HepG2 (cell line): ENCODE measurements around the gene CADPS2. TPM values are rescaled to one million over a fixed set of nuclear protein-coding genes. Genes with fewer than 3 reads are reported as not detected.

Experiments
- ATAC-seq: fragments of 200-7000 bp; cut with Tn5 transposase; 3 replicates; pipeline ENCODE4 v1.9.1; 2020; ENCODE audit warnings: mild to moderate bottlenecking, moderate library complexity
- BruUV-seq: library from RNA; stranded (reverse); fragments of 400-500 nt; replicated peaks from 2 replicates; lab custom pipeline; 2021; lab: Mats Ljungman, UMichigan
- CTCF ChIA-PET: fragments of 300-600 bp; formaldehyde crosslinking; extraction: SDS; loops from one replicate; lab custom pipeline; 2021; ENCODE audit warnings: low total read pairs, inconsistent platforms, low intra/inter-chr PET ratio; lab: Yijun Ruan, JAX
- POLR2A ChIA-PET: fragments of 350-600 bp; sonication (Branson Sonifier 250); formaldehyde crosslinking; loops from one replicate; lab custom pipeline; 2020; ENCODE audit warnings: antibody characterized with exemption, inconsistent platforms; lab: Yijun Ruan, JAX
- DNase-seq: peaks from one replicate; pipeline ENCODE4 v3.0.0-alpha.2; 2015; ENCODE audit warnings: low spot score
- FAIRE-seq: peaks from 3 replicates; lab custom pipeline; 2011; peaks lifted over from hg19 to GRCh38; lab: Jason Lieb, UNC
- H2AFZ ChIP-seq: one replicate; pipeline ENCODE4 v1.6.1; 2011; ENCODE audit warnings: low read length, inconsistent platforms
- H3K27ac ChIP-seq: fragments of 300-600 bp; 3 replicates; pipeline ENCODE4 v1.8.0; 2011; ENCODE audit warnings: mixed run types, mild to moderate bottlenecking, mixed read lengths, low read length, inconsistent platforms; ENCODE audit not compliant: insufficient read depth; ENCODE audit errors: extremely low read length
- H3K27me3 ChIP-seq, 2 experiments: fragments of 200-600 bp in 1 of 2; 2 replicates in 1 of 2; 3 replicates in 1 of 2; pipeline versions ENCODE4 v1.6.0 to v1.8.0; 2011; ENCODE audit warnings: low read length in 2 of 2, mild to moderate bottlenecking in 2 of 2, moderate library complexity in 2 of 2, inconsistent platforms in 1 of 2; ENCODE audit not compliant: insufficient read depth in 2 of 2, control insufficient read depth in 1 of 2
- H3K36me3 ChIP-seq, 2 experiments: fragments of 200-600 bp in 1 of 2; replicated peaks in 1 of 2; 2 replicates in 1 of 2; 3 replicates in 1 of 2; pipeline versions ENCODE4 v1.5.1 to v1.8.0; 2011; ENCODE audit warnings: low read length in 2 of 2, inconsistent platforms in 1 of 2; ENCODE audit not compliant: insufficient read depth in 2 of 2, control insufficient read depth in 1 of 2
- H3K4me1 ChIP-seq: 2 replicates; pipeline ENCODE4 v1.5.1; 2012; ENCODE audit warnings: low read length, inconsistent platforms; ENCODE audit not compliant: insufficient read depth
- H3K4me2 ChIP-seq: 2 replicates; pipeline ENCODE4 v1.6.0; 2011; ENCODE audit warnings: low read depth, low read length, inconsistent platforms
- H3K4me3 ChIP-seq, 3 experiments: fragments of 200-600 bp in 1 of 3; sonication (generic), shearing (Covaris generic) in 1 of 3; replicated peaks in 1 of 3; 2 replicates each; pipeline ENCODE4 v1.5.1; 2011 to 2016; ENCODE audit warnings: low read length in 3 of 3, inconsistent platforms in 2 of 3, low read depth in 2 of 3, mild to moderate bottlenecking in 2 of 3, control low read depth in 1 of 3, mixed read lengths in 1 of 3; ENCODE audit not compliant: insufficient read depth in 1 of 3
- H3K79me2 ChIP-seq: one replicate; pipeline ENCODE4 v1.6.1; 2011; ENCODE audit warnings: low read length, inconsistent platforms; ENCODE audit not compliant: insufficient read depth
- H3K9ac ChIP-seq: 2 replicates; pipeline ENCODE4 v1.6.0; 2011; ENCODE audit warnings: mild to moderate bottlenecking, low read depth, low read length, inconsistent platforms; ENCODE audit not compliant: insufficient read depth
- H3K9me3 ChIP-seq: 2 replicates; pipeline ENCODE4 v1.5.1; 2012; ENCODE audit warnings: mild to moderate bottlenecking, low read length
- H4K20me1 ChIP-seq: 2 replicates; pipeline ENCODE4 v1.6.0; 2011; ENCODE audit warnings: inconsistent platforms, mild to moderate bottlenecking, low read length, moderate library complexity; ENCODE audit not compliant: insufficient read depth
- DR1 ChIP-seq: sonication (generic); formaldehyde crosslinking; IDR thresholded peaks from 2 replicates; pipeline ENCODE4 v1.8.0; 2021; ENCODE audit warnings: mild to moderate bottlenecking, missing genetic modification reagents, inconsistent platforms
- ESRRA ChIP-seq: sonication (generic); formaldehyde crosslinking; IDR thresholded peaks from 2 replicates; pipeline ENCODE4 v1.5.1; 2020; ENCODE audit warnings: mild to moderate bottlenecking, low read depth, missing genetic modification reagents
- FOXA1 ChIP-seq, 2 experiments: fragments of 450-650 bp in 1 of 2; sonication (generic) in 1 of 2; formaldehyde crosslinking in 1 of 2; IDR thresholded peaks; 2 replicates each; pipeline versions ENCODE4 v1.4.0 to v1.6.1; 2016 to 2020; ENCODE audit warnings: missing genetic modification reagents in 1 of 2
- HNF4A ChIP-seq: sonication (generic); formaldehyde crosslinking; IDR thresholded peaks from 2 replicates; pipeline ENCODE4 v1.4.0; 2020; ENCODE audit warnings: missing genetic modification reagents
- HNRNPLL ChIP-seq: fragments of 200-400 bp; formaldehyde crosslinking; IDR thresholded peaks from 2 replicates; pipeline ENCODE4 v1.6.1; 2017; ENCODE audit warnings: mild to moderate bottlenecking, low read depth, low read length; ENCODE audit not compliant: poor library complexity, severe bottlenecking
- JUN ChIP-seq: sonication (generic); formaldehyde crosslinking; IDR thresholded peaks from 2 replicates; pipeline ENCODE4 v1.4.0; 2020; ENCODE audit warnings: mild to moderate bottlenecking, missing genetic modification reagents
- KLF11 ChIP-seq: IDR thresholded peaks from 2 replicates; pipeline ENCODE4 v1.6.1; 2016; ENCODE audit warnings: missing compliant biosample characterization
- MAZ ChIP-seq, 2 experiments: sonication (generic) in 1 of 2; formaldehyde crosslinking in 1 of 2; IDR thresholded peaks; 2 replicates each; pipeline versions ENCODE4 v1.5.0 to v1.6.1; 2012 to 2020; ENCODE audit warnings: low read depth in 2 of 2, mild to moderate bottlenecking in 2 of 2, borderline replicate concordance in 1 of 2, improper control_type of control experiment in 1 of 2, low read length in 1 of 2, missing genetic modification reagents in 1 of 2, moderate library complexity in 1 of 2
- MYNN ChIP-seq: sonication (generic); formaldehyde crosslinking; IDR thresholded peaks from 2 replicates; pipeline ENCODE4 v1.4.0; 2020; ENCODE audit warnings: mild to moderate bottlenecking, low read depth, missing genetic modification reagents
- RAD51 ChIP-seq: fragments of 450-650 bp; IDR thresholded peaks from 2 replicates; pipeline ENCODE4 v1.6.1; 2016; ENCODE audit warnings: borderline replicate concordance
- SALL2 ChIP-seq: sonication (generic); formaldehyde crosslinking; IDR thresholded peaks from 2 replicates; pipeline ENCODE4 v1.8.1; 2023; ENCODE audit warnings: mild to moderate bottlenecking, missing genetic modification reagents, inconsistent platforms
- TBX3 ChIP-seq: fragments of 450-650 bp; IDR thresholded peaks from 2 replicates; pipeline ENCODE4 v1.6.1; 2017; ENCODE audit warnings: antibody characterized with exemption, mild to moderate bottlenecking, inconsistent platforms, borderline replicate concordance
- ZNF33A ChIP-seq: sonication (generic); formaldehyde crosslinking; IDR thresholded peaks from 2 replicates; pipeline ENCODE4 v1.5.1; 2020; ENCODE audit warnings: missing genetic modification reagents, mild to moderate bottlenecking, moderate library complexity, borderline replicate concordance
- ZNF430 ChIP-seq: sonication (generic); formaldehyde crosslinking; IDR thresholded peaks from 2 replicates; pipeline ENCODE4 v1.9.0; 2021; ENCODE audit warnings: mild to moderate bottlenecking, missing genetic modification reagents
- WGBS: methylation state at CpG from one replicate; pipeline ENCODE4 v1.1.6; 2017; ENCODE audit warnings: low lambda C conversion rate; 5-methylcytosine and 5-hydroxymethylcytosine counted together
- in situ Hi-C: cut with HindIII; loops from 2 replicates; pipeline ENCODE4 v1.10.0; 2017; ENCODE audit warnings: low pct_unique_long_range_greater_than_20kb; ENCODE audit not compliant: extremely low pct_ligation_motif_present
- intact Hi-C: fragments of 100-400 bp; cut with micrococcal nuclease; formaldehyde crosslinking; loops from one replicate; pipeline ENCODE4 v1.10.0; 2022; ENCODE audit not compliant: unreplicated experiment
- polyA plus RNA-seq, 8 experiments: library from polyadenylated mRNA; depleted of rRNA in 3 of 8; stranded (reverse) in 7 of 8; unstranded in 1 of 8; fragments of >200 nt; fragmentation: Illumina TruSeq in 4 of 8; extraction: Trizol in 4 of 8; gene quantifications; 2 replicates each; pipeline versions ENCODE4 v1.2.1 to v1.2.3, GENCODE V29; 2011 to 2016; ENCODE audit warnings: low read depth in 4 of 8, missing spikeins in 1 of 8, mixed read lengths in 1 of 8; ENCODE audit not compliant: insufficient read depth in 1 of 8
- total RNA-seq, 5 experiments: library from RNA; depleted of rRNA; stranded (reverse); fragments of >200 nt; fragmentation: Illumina TruSeq; extraction: Trizol; gene quantifications; 2 replicates each; pipeline ENCODE4 v1.2.3, GENCODE V29; 2016; ENCODE audit warnings: low read depth in 1 of 5
- TF ChIP-seq, protein P1 (sequence below): sonication (generic); formaldehyde crosslinking; IDR thresholded peaks from 2 replicates; pipeline ENCODE4 v1.8.0; 2022; ENCODE audit warnings: missing genetic modification reagents, low read depth, mild to moderate bottlenecking, borderline replicate concordance
- TF ChIP-seq, protein P2 (sequence below): sonication (generic); formaldehyde crosslinking; IDR thresholded peaks from 2 replicates; pipeline ENCODE4 v1.4.0; 2020; ENCODE audit warnings: missing genetic modification reagents, mild to moderate bottlenecking, borderline replicate concordance
- TF ChIP-seq, protein P3 (sequence below): fragments of 450-650 bp; IDR thresholded peaks from 2 replicates; pipeline ENCODE4 v1.6.1; 2016

Gene CADPS2
- total and polyA plus RNA-seq, 2 of the 13 experiments (the other 11 are each of a cell fraction or from before 2014, with no cell fraction given): 17.6 to 43.8 TPM

DNA sequence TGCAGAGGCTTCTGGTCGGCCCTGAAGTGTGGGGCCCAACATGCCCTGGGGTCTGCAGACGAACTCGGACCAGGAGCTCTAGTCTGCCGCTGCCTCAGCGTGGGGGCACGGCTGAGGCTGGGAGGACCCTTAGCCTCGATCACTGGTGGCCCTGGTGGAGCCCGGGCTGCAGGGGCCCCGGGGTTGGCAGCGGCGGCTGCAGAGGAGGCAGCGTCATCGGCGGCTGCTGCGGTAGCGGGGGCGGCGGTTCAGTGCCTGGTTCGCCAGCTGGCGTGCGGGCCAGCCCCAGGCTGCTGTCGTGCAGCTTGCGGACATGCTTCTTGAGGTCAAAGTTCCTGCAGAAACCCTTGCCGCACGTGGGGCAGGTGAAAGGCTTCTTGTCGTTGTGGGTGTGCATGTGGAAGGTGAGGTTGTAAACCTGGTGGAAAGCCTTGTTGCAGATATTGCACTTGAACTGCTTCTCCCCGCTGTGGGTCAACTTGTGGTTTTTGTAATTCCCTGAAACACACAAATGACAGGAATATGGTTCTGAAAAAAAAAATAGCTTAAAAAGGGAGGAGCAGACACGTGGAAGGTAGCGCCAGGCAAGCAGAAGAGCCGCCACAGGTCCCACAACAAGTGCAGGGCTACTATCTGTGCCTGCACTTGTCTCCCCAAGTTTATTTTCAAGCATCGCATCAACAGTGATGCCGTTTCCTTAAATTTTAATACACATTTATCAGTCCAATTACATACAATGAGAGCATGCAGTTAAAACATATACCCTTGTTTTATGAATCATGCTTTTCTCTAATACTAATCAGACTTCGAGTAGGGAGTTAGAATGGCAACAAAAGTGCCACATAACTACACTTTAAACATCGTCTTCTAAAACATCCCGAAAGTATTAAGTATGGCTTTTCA is 584.2 kb downstream of the CADPS2 start:
- H3K4me3 ChIP-seq: no peak overlapping the region
- DNase-seq (no peak), FAIRE-seq (no peak), ATAC-seq (no peak)
- no peak overlapping the region for H3K27ac ChIP-seq
- H3K27me3 ChIP-seq: peaks cover 13 to 79% of the 10 kb centered on the region in 2 experiments
- H3K79me2 ChIP-seq: no peaks in the 10 kb centered on the region
- BruUV-seq: no TSS peak
- POLR2A ChIA-PET: no interaction called here
- in situ Hi-C loops: no loop called here
- no peaks in the 10 kb centered on the region for H3K36me3 ChIP-seq
- H3K4me2 ChIP-seq: peak overlapping the region; percentile 27; the same call in 1 of the 2 replicates
- no peaks in the 10 kb centered on the region for H3K9me3 ChIP-seq
- H3K4me1 ChIP-seq: peaks cover 15% of the 10 kb centered on the region
- H3K9ac ChIP-seq: no peak overlapping the region
- no peak overlapping the region for H2AFZ ChIP-seq
- WGBS: 11% methylated on average over 13 of the region's 35 CpGs
- no peaks in the 10 kb centered on the region for H4K20me1 ChIP-seq
- CTCF ChIA-PET: no interaction called here
- intact Hi-C loops: loop anchor here (5.0 kb wide), 1 partner anchor 230 kb away; no protein-coding TSS in a partner anchor
- TF ChIP-seq ESRRA (CRISPR knock-in tag) (no peak), HNRNPLL (peak; percentile 90), DR1 (no peak), JUN (no peak), SALL2 (no peak), ZNF430 (no peak), TBX3 (no peak), HNF4A (CRISPR knock-in tag) (no peak), FOXA1 (IDR thresholded peaks at IDR 0.05) (no peak), FOXA1 (CRISPR knock-in tag; IDR thresholded peaks at IDR 0.05) (no peak), MYNN (CRISPR knock-in tag) (no peak), ZNF33A (CRISPR knock-in tag) (no peak), MAZ (IDR thresholded peaks at IDR 0.05; ENCODE audit: borderline replicate concordance, low read depth, low read length) (no peak), MAZ (CRISPR knock-in tag; IDR thresholded peaks at IDR 0.05; ENCODE audit: low read depth) (no peak), KLF11 (CRISPR knock-in tag) (no peak), RAD51 (no peak)
- TF ChIP-seq, protein P1, sequence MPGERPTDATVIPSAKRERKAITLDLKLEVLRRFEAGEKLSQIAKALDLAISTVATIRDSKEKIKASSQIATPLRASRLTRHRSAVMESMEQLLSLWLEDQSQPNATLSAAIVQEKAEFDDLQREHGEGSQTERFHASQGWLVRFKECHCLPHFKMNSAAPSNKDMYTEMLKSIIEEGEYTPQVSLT (CRISPR knock-in tag): no peak
- TF ChIP-seq, protein P2, sequence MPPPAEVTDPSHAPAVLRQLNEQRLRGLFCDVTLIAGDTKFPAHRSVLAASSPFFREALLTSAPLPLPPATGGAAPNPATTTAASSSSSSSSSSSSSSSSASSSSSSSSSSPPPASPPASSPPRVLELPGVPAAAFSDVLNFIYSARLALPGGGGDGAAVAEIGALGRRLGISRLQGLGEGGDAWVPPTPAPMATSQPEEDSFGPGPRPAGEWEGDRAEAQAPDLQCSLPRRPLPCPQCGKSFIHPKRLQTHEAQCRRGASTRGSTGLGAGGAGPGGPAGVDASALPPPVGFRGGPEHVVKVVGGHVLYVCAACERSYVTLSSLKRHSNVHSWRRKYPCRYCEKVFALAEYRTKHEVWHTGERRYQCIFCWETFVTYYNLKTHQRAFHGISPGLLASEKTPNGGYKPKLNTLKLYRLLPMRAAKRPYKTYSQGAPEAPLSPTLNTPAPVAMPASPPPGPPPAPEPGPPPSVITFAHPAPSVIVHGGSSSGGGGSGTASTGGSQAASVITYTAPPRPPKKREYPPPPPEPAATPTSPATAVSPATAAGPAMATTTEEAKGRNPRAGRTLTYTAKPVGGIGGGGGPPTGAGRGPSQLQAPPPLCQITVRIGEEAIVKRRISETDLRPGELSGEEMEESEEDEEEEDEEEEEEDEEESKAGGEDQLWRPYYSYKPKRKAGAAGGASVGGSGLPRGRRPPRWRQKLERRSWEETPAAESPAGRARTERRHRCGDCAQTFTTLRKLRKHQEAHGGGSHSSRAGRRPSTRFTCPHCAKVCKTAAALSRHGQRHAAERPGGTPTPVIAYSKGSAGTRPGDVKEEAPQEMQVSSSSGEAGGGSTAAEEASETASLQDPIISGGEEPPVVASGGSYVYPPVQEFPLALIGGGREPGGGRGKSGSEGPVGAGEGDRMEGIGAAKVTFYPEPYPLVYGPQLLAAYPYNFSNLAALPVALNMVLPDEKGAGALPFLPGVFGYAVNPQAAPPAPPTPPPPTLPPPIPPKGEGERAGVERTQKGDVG (CRISPR knock-in tag): no peak
- TF ChIP-seq, protein P3, sequence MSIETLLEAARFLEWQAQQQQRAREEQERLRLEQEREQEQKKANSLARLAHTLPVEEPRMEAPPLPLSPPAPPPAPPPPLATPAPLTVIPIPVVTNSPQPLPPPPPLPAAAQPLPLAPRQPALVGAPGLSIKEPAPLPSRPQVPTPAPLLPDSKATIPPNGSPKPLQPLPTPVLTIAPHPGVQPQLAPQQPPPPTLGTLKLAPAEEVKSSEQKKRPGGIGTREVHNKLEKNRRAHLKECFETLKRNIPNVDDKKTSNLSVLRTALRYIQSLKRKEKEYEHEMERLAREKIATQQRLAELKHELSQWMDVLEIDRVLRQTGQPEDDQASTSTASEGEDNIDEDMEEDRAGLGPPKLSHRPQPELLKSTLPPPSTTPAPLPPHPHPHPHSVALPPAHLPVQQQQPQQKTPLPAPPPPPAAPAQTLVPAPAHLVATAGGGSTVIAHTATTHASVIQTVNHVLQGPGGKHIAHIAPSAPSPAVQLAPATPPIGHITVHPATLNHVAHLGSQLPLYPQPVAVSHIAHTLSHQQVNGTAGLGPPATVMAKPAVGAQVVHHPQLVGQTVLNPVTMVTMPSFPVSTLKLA: peak; percentile 13; the same call in 1 of the 2 replicates
